ENCODE results near the gene AHI1.
"Not testable (repeated sequence)": the region's sequence is repeated elsewhere in the genome, so short reads cannot be mapped to it uniquely, and the experiment has no call there.

Gene AHI1

GRCh38 chr6:135344526-135344925 lies 153.0 kb downstream of the AHI1 start:
- TF ChIP-seq CTCF (IDR thresholded peaks at IDR 0.05; ENCODE audit: borderline replicate concordance, control extremely low read depth, extremely low read depth, insufficient read depth, missing control alignments): no peak
- no peak for DNase-seq (ENCODE audit: low spot score)
- in situ Hi-C loops (cut with MboI; ENCODE audit: low sequenced_read_pairs, unreplicated experiment): no loop called here

GRCh38 chr6:135339920-135340319 lies 157.6 kb downstream of the AHI1 start:
- DNase-seq (ENCODE audit: low spot score); in situ Hi-C loops (cut with MboI; ENCODE audit: low sequenced_read_pairs, unreplicated experiment): not testable (repeated sequence)

- DNase-seq (ENCODE audit: low spot score): no peak
- no peak for TF ChIP-seq CTCF (IDR thresholded peaks at IDR 0.05; ENCODE audit: borderline replicate concordance, control extremely low read depth, extremely low read depth, insufficient read depth, missing control alignments)
- in situ Hi-C loops (cut with MboI; ENCODE audit: low sequenced_read_pairs, unreplicated experiment): no loop called here
These were observed 163.4 kb downstream of the AHI1 start for GRCh38 chr6:135334169-135334568.

GRCh38 chr6:135331002-135331401 lies 166.5 kb downstream of the AHI1 start:
- in situ Hi-C loops (cut with MboI; ENCODE audit: low sequenced_read_pairs, unreplicated experiment): no loop called here
- DNase-seq (ENCODE audit: low spot score): peak; percentile 23
- no peak for TF ChIP-seq CTCF (IDR thresholded peaks at IDR 0.05; ENCODE audit: borderline replicate concordance, control extremely low read depth, extremely low read depth, insufficient read depth, missing control alignments)

- in situ Hi-C loops (cut with MboI; ENCODE audit: low sequenced_read_pairs, unreplicated experiment): no loop called here
- peak; percentile 37 for DNase-seq (ENCODE audit: low spot score)
- peak; percentile 19 for TF ChIP-seq CTCF (IDR thresholded peaks at IDR 0.05; ENCODE audit: borderline replicate concordance, control extremely low read depth, extremely low read depth, insufficient read depth, missing control alignments)
These were observed 167.4 kb downstream of the AHI1 start for GRCh38 chr6:135329851-135330803.

GRCh38 chr6:135328136-135328535 lies 169.4 kb downstream of the AHI1 start:
- in situ Hi-C loops (cut with MboI; ENCODE audit: low sequenced_read_pairs, unreplicated experiment): no loop called here
- DNase-seq (ENCODE audit: low spot score): no peak
- TF ChIP-seq CTCF (IDR thresholded peaks at IDR 0.05; ENCODE audit: borderline replicate concordance, control extremely low read depth, extremely low read depth, insufficient read depth, missing control alignments): no peak
